Measurements from ENCODE around the gene NPEPL1.

The NPEPL1 gene

DNA sequence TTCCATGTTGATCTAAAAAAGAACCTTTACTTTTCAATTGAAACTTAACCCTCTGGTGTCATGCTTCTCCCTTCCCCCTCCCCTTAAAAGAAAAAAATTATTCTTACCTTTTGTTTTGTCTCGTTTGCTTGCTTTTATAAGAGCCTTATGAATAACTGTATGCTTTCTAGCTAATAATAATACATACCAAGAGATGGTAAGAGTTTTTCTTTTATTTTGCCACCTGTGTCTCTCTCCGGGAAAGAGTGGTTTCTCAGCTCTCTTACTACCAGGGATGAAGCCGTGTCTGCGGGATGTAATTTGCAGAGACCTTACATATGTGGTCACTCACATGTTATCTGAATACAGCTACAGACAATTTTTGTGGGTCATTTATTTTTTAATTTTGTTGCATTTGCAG lies 33.8 kb upstream of the NPEPL1 start:
- no peak for DNase-seq

- peak; percentile 29 for DNase-seq
Observed at GRCh38 chr20:58659841-58660240, 32.8 kb upstream of the NPEPL1 start.

DNA sequence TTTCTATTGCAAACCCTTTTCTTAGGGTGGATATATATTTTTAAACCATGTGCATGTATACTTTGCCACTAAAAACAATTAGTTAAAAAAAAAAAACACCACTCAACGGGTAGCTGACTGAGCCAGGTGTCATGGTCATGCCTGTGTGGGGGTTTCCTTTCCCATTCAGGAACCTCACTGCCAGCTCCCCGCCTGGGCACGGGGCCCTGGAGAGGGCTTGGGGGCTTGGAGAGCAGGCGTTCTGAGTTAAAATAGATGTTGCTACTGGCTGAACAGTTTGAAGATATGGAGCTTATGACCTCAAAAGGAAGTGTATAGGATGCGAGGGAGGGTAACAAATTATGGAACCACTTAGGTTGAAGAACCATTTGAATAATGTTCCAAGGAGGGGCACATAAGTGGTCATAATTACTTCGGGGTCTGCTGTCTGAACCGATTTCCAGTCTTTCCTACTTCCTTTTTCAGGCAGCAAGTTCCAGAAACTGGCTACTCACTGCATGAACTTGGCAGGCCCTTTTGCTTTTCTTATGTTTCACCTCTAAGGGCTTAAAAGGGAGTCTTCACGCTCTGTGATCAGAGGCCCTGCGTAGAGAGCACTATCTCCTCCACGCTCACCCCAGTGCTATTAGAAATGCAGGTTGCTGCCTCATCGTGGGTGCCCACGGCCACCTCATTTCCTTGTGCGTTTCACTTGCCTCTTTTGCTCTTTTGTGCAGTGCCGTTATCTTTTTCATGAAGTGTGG lies 31.6 kb upstream of the NPEPL1 start:
- DNase-seq = peak; percentile 54

- DNase-seq = no peak
Observed at GRCh38 chr20:58661598-58662473, 30.8 kb upstream of the NPEPL1 start.

- no peak for DNase-seq
Observed at GRCh38 chr20:58664331-58664730, 28.3 kb upstream of the NPEPL1 start.

DNA sequence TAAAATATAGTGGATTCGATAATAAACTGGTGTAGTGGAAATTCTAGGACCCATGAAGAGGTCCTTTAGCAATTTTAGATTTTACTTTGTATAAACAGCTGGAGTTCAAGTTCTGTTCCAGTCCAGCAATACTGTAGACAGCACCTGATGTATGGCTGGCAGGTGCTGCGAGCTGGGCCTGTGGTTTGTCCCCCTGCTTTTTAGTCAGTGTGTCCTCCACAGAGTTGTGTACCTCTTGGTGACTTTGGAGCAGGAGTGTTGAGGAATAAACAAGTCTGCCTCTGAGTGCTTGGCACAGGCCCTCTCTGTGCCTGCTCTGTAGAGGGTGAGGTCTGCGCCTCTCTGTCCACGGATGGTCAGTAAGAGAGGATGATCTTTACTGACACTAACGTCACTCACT lies 27.7 kb upstream of the NPEPL1 start:
- no peak for DNase-seq

DNA sequence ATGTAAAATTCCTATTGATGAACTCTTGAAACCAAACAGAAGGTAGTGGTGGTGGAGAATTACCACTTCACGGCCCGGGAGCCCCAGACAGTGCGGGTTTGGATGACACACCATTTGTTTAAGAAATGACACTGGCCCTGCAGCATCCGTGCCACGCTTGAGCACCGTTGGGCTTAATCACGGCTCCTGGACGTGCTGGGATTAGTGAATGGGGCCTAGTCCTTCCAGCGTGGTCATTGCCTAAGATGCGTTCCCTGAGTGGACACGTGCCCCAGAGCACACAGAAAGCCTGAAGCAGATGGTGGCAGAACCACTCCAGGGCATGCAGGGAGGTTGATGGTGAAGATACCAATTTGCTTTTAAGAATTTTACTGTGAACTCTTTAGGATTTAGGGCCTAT lies 27.0 kb upstream of the NPEPL1 start:
- DNase-seq = no peak

- no peak for DNase-seq
Observed at GRCh38 chr20:58666702-58667101, 25.9 kb upstream of the NPEPL1 start.

GRCh38 chr20:58667975-58668374 lies 24.6 kb upstream of the NPEPL1 start:
- no peak for DNase-seq

GRCh38 chr20:58668901-58669286 lies 23.7 kb upstream of the NPEPL1 start:
- no peak for DNase-seq

DNA sequence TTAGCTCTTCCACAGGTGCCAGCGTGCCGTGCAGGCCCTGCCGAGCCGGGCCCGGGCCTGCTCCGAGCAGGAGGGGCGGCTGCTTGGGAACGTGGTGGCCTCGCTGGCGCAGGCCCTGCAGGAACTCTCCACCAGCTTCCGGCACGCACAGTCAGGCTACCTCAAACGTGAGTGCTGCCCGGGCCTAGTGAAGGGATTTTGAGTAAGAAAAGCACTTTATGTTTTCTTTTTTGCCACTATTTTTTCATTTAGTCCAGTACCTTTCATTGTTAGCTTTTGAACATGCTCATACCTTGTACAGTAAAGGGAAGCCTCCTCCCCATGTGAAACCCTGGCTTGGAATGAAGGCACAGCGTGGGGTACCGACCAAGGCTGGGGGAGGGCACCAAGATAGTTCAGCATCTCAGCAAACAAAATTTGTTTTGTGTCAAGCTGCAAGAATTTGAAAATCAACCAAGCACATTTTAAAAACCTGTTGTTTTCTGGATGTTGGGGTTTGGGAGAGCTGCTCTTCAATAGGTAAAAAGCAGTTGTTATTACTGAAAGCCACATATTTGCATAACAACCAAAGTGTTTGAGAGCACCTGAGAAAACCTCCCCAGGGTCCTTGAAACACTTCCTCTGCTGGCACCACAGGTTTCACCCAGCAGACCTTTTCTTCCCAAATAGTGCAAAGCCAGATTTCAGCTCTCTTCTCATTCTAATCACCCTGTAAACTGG lies 23.2 kb upstream of the NPEPL1 start:
- no peak for DNase-seq

DNA sequence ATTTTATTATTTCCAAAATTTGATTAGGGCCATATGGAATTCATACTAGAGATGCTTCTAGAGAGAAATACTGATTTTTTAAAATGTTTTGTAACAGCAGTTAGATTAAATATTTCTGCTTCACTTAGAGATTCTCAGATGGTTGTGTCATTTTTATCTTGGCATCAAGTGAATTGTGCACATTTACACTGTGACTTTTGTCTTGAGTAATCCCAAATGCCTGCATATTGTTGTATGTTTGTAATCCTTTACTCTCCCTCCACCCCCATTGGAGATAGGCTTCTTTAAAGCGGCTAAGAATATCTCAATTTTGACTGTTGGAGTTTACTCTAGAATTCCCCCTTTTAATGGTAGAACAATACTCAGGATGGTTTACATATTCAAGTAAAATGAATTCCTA lies 22.5 kb upstream of the NPEPL1 start:
- no peak for DNase-seq

GRCh38 chr20:58670659-58671058 lies 21.9 kb upstream of the NPEPL1 start:
- no peak for DNase-seq

GRCh38 chr20:58673119-58673518 lies 19.5 kb upstream of the NPEPL1 start:
- DNase-seq = no peak

- DNase-seq = no peak
Observed at GRCh38 chr20:58675146-58675584, 17.4 kb upstream of the NPEPL1 start.

- DNase-seq = no peak
Observed at GRCh38 chr20:58675641-58676040, 17.0 kb upstream of the NPEPL1 start.

DNA sequence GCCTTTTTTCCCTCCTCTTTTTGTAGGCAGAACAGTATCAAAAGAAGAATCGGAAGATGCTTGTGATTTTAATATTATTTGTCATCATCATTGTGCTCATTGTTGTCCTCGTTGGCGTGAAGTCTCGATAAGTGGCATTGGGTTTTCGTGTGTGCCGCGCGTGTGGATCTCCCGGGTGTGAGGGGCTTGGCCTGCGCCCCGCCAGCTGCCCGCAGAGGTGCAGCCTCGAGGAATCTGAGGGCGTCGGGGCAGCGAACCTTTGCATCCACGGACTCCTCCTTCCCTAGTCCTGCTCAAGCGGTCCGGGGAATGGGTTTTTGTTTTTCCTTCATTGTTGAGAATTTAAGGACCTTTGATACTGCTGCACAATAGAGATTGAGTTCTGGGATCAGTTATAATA lies 16.4 kb upstream of the NPEPL1 start:
- no peak for DNase-seq

GRCh38 chr20:58677079-58677604 lies 15.5 kb upstream of the NPEPL1 start:
- DNase-seq = no peak

DNA sequence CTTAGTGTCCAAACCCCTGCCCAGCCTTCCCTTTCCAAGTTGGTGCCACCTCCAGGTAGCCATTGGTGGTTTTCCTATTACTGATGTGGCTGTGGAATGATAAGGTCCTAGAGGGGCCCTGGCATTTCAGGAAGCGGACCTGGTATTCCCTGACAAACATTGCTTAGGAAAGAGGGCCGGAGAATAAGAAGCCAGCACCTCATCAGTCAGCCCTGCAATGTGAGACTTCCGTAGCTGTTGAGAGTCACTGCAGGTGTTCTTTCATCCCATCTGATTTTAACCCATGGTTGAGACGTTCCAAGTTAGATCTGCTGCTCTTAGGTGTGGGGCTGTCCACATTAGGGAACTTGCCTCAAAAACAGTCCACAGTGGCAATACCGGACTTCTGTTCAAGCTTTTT lies 14.8 kb upstream of the NPEPL1 start:
- DNase-seq = no peak

GRCh38 chr20:58678806-58679205 lies 13.8 kb upstream of the NPEPL1 start:
- DNase-seq = no peak

DNA sequence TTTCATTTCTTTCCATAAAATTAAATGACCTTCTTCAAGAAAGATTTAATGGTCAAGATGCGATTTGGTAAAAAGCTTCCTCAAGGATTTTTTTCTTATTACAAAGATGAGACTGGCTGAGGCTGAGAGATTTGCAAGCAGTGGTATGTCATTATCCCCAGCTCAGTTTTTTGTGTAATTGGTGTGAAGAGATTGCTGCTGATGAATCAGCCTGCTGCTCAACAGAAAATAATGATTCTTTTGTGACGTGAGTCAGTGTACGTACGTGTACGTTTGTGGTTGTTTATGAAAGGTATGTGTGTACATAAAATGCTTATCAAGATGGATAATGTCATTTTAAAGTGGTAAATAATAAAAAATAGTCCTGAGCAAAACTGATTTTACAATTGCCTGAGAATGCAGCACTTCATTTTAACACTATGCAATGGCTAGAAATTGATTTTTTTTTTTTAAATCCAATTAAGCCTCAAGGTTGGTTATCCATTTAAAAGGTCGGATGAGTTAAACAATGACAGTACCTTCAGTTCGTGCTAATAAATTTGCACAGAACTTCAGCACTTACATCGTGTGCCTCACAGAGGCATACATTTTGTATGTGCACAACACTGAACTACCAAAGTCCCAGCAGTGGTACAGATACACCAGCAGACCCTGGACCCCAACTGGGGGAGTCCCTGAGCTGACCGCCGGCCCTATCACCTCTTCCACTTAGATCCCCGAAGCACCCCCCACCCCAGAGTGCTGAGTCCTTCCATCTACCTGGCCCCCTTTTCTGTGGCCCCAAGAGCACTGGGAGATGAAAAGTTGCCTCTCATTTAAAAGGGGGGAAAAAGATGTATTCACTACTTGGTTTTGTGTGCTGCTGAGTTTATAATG lies 9.7 kb upstream of the NPEPL1 start:
- no peak for DNase-seq

DNA sequence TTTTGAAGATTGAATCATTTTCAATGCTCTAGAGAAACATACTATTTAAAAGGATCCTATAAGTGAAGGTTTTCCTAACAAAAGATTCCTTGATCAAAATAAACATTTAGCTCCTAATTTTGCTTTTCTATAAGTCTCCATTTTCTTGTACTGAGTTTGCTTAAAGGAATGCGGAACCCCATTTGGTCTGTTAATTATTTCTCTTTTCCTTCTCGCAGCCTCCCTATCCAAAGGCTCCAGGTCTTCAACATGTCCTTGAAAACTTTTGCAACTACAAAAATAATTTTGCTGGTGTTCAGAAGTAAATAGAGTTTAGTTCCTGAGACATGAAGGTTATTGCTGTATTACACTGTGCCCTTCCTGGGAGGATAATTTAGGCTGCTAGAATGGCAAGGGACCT lies 8.3 kb upstream of the NPEPL1 start:
- DNase-seq = no peak
